ENCODE results near the gene OSCP1. TPM values are rescaled to one million over a fixed set of nuclear protein-coding genes. Genes with fewer than 3 reads are reported as not detected.

Gene OSCP1
- total RNA-seq, 1 experiment from 2014 or later = 3.2 TPM

DNA sequence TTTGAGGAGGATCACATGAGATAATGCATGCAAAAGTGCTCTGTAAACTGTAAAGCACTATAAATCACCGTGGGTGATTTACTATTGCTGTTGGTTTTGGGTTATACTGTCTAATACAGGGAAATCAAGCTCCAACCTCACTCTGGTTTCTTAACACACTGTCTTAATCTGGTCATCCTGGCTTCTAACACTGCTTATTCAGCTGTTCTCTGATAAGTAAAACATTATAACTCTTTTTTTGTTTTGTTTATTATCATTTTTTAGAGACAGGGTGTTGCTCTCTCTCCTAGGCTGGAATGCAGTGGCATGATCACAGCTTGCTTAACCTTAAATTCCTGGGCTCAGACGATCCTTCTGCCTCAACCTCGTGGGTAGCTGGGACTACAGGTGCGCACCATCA, 30.7 kb downstream of the OSCP1 start:
- TF ChIP-seq, protein P1, sequence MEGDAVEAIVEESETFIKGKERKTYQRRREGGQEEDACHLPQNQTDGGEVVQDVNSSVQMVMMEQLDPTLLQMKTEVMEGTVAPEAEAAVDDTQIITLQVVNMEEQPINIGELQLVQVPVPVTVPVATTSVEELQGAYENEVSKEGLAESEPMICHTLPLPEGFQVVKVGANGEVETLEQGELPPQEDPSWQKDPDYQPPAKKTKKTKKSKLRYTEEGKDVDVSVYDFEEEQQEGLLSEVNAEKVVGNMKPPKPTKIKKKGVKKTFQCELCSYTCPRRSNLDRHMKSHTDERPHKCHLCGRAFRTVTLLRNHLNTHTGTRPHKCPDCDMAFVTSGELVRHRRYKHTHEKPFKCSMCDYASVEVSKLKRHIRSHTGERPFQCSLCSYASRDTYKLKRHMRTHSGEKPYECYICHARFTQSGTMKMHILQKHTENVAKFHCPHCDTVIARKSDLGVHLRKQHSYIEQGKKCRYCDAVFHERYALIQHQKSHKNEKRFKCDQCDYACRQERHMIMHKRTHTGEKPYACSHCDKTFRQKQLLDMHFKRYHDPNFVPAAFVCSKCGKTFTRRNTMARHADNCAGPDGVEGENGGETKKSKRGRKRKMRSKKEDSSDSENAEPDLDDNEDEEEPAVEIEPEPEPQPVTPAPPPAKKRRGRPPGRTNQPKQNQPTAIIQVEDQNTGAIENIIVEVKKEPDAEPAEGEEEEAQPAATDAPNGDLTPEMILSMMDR (conservative IDR thresholded peaks at IDR 0.05) = no peak
- Histone ChIP-seq H3K14ac (ENCODE audit: insufficient read depth, low read length) (no peak overlapping the region), H2BK12ac (ENCODE audit: insufficient read length, low read depth, low read length) (no peak overlapping the region), H4K8ac (replicated peaks; ENCODE audit: insufficient read length, low read depth, low read length) (no peak overlapping the region), H3K18ac (ENCODE audit: insufficient read length, low read depth, low read length) (no peak overlapping the region), H4K20me1 (ENCODE audit: control insufficient read depth, insufficient read depth, insufficient read length) (no peaks in the 10 kb centered on the region), H3K27me3 (ENCODE audit: insufficient read depth, low read length) (no peaks in the 10 kb centered on the region), H4K91ac (ENCODE audit: insufficient read length, low read depth, low read length) (no peak overlapping the region), H2BK120ac (ENCODE audit: low read depth, low read length, poor library complexity, severe bottlenecking) (no peak overlapping the region), H3K4ac (ENCODE audit: low read depth, low read length) (no peak overlapping the region), H3K23me2 (ENCODE audit: insufficient read length, low read depth, low read length, poor library complexity, severe bottlenecking) (peaks cover 3% of the 10 kb centered on the region), H4K5ac (ENCODE audit: insufficient read length, low read depth, low read length) (no peak overlapping the region), H2BK5ac (ENCODE audit: insufficient read length, low read length) (no peak overlapping the region), H3K9me3 (ENCODE audit: control insufficient read depth, low read depth, low read length) (no peaks in the 10 kb centered on the region), H3K4me1 (ENCODE audit: insufficient read depth, low read length) (no peaks in the 10 kb centered on the region), H2BK20ac (ENCODE audit: low read depth, low read length, poor library complexity, severe bottlenecking) (no peak overlapping the region), H3T11ph (ENCODE audit: low read length) (no peak overlapping the region), H2AFZ (ENCODE audit: low read length) (no peak overlapping the region), H2BK15ac (ENCODE audit: low read depth, low read length) (no peak overlapping the region), H2AK5ac (ENCODE audit: insufficient read length, low read length) (no peak overlapping the region), H3K79me2 (ENCODE audit: insufficient read depth, low read length) (no peaks in the 10 kb centered on the region), H3K23ac (ENCODE audit: insufficient read length, low read depth, low read length) (no peak overlapping the region), H3K4me2 (ENCODE audit: insufficient read depth, insufficient read length, low read length) (no peak overlapping the region), H3K27ac (ENCODE audit: insufficient read length, low read depth, low read length) (no peak overlapping the region), H3K56ac (ENCODE audit: insufficient read length, low read depth, low read length) (no peak overlapping the region), H3K9ac (ENCODE audit: extremely low read depth, insufficient read length, low read length) (no peak overlapping the region), H3K79me1 (ENCODE audit: insufficient read depth, low read depth, low read length, poor library complexity, severe bottlenecking) (no peaks in the 10 kb centered on the region)
- Mint-ChIP-seq H3K9me3 (no peaks in the 10 kb centered on the region; a peak in 1 of 5 replicates), H3K27me3 (ENCODE audit: low read depth) (no peaks in the 10 kb centered on the region), H3K4me1 (peaks cover 10 to 12% of the 10 kb centered on the region in 2 experiments), H3K36me3 (ENCODE audit: insufficient read depth in 1 of 3, low read depth in 3 of 3) (peaks cover 0 to 3% (median 0%) of the 10 kb centered on the region in 3 experiments; a peak in 1 of 7 replicates), H3K4me3 (no peak overlapping the region), H3K27ac (no peak overlapping the region)
- no peak for DNase-seq
- no CpG with 5 or more reads among the region's 4 CpGs for WGBS (ENCODE audit: extremely low coverage, insufficient read length, low lambda C conversion rate)
